Measurements from ENCODE around the gene IL1R2. TPM values are rescaled to one million over a fixed set of nuclear protein-coding genes. Genes with fewer than 3 reads are reported as not detected.

The IL1R2 gene
- polyA plus RNA-seq, 1 experiment = not detected

GRCh38 chr2:101975171-101975870, 16.4 kb upstream of the IL1R2 start:
- Histone ChIP-seq H3K36me3 (ENCODE audit: control insufficient read depth, insufficient read depth, low read length) (no peaks in the 10 kb centered on the region), H3K4me3 (ENCODE audit: low read depth, low read length) (no peak overlapping the region), H3K27me3 (ENCODE audit: control insufficient read depth, insufficient read depth, low read length) (no peaks in the 10 kb centered on the region)
- POLR2A ChIA-PET = no interaction called here
- CTCF ChIA-PET = interaction anchor here (0.6 kb wide), 1 partner anchor 42 kb away, joined by 3 read pairs; no protein-coding TSS in a partner anchor
- DNase-seq (ENCODE audit: low read depth) = no peak
- no peak for TF ChIP-seq CTCF (IDR thresholded peaks at IDR 0.05; ENCODE audit: insufficient read depth, low read depth, low read length)

GRCh38 chr2:101976891-101977290, 14.9 kb upstream of the IL1R2 start:
- ChIA-PET POLR2A (no interaction called here), CTCF (no interaction called here)
- no peak for TF ChIP-seq CTCF (IDR thresholded peaks at IDR 0.05; ENCODE audit: insufficient read depth, low read depth, low read length)
- Histone ChIP-seq H3K36me3 (ENCODE audit: control insufficient read depth, insufficient read depth, low read length) (no peaks in the 10 kb centered on the region), H3K27me3 (ENCODE audit: control insufficient read depth, insufficient read depth, low read length) (no peaks in the 10 kb centered on the region), H3K4me3 (ENCODE audit: low read depth, low read length) (no peak overlapping the region)
- no peak for DNase-seq (ENCODE audit: low read depth)

- CTCF ChIA-PET = no interaction called here
- TF ChIP-seq CTCF (IDR thresholded peaks at IDR 0.05; ENCODE audit: insufficient read depth, low read depth, low read length) = no peak
These were observed 11.4 kb upstream of the IL1R2 start for GRCh38 chr2:101980368-101980767.

GRCh38 chr2:101981066-101981465, 10.7 kb upstream of the IL1R2 start:
- Histone ChIP-seq H3K4me3 (ENCODE audit: low read depth, low read length) (no peak overlapping the region), H3K36me3 (ENCODE audit: control insufficient read depth, insufficient read depth, low read length) (no peaks in the 10 kb centered on the region), H3K27me3 (ENCODE audit: control insufficient read depth, insufficient read depth, low read length) (no peaks in the 10 kb centered on the region)
- no peak for TF ChIP-seq CTCF (IDR thresholded peaks at IDR 0.05; ENCODE audit: insufficient read depth, low read depth, low read length)
- no peak for DNase-seq (ENCODE audit: low read depth)
- ChIA-PET POLR2A (no interaction called here), CTCF (no interaction called here)

More at GRCh38 chr2:101980368-101980767, 11.4 kb upstream of the IL1R2 start:
- H3K36me3 ChIP-seq (ENCODE audit: control insufficient read depth, insufficient read depth, low read length) = no peaks in the 10 kb centered on the region
- no peak for DNase-seq (ENCODE audit: low read depth)
- POLR2A ChIA-PET = no interaction called here
- H3K4me3 ChIP-seq (ENCODE audit: low read depth, low read length) = no peak overlapping the region
- H3K27me3 ChIP-seq (ENCODE audit: control insufficient read depth, insufficient read depth, low read length) = no peaks in the 10 kb centered on the region

GRCh38 chr2:101981504-101981903, 10.3 kb upstream of the IL1R2 start:
- no peak for DNase-seq (ENCODE audit: low read depth)
- ChIA-PET CTCF (interaction anchor here (1.0 kb wide), 1 partner anchor 462 kb away, joined by 5 read pairs; no protein-coding TSS in a partner anchor), POLR2A (no interaction called here)
- TF ChIP-seq CTCF (IDR thresholded peaks at IDR 0.05; ENCODE audit: insufficient read depth, low read depth, low read length) = no peak
- no peaks in the 10 kb centered on the region for H3K27me3 ChIP-seq (ENCODE audit: control insufficient read depth, insufficient read depth, low read length)
- H3K4me3 ChIP-seq (ENCODE audit: low read depth, low read length) = no peak overlapping the region
- H3K36me3 ChIP-seq (ENCODE audit: control insufficient read depth, insufficient read depth, low read length) = no peaks in the 10 kb centered on the region
